ENCODE measurements around the gene MICU1. TPM values are rescaled to one million over a fixed set of nuclear protein-coding genes. Genes with fewer than 3 reads are reported as not detected.
"Not testable (repeated sequence)": the region's sequence is repeated elsewhere in the genome, so short reads cannot be mapped to it uniquely, and the experiment has no call there.

MICU1 gene
- total RNA-seq, 1 experiment from 2014 or later, result 70.5 TPM

GRCh38 chr10:72470666-72471065 lies 155.2 kb downstream of the MICU1 start:
- Histone ChIP-seq H3K36me3 (ENCODE audit: low read depth) (no peaks in the 10 kb centered on the region), H3K4me3 (no peak overlapping the region), H2AFZ (no peak overlapping the region), H3K9me2 (ENCODE audit: insufficient read depth) (no peaks in the 10 kb centered on the region), H3F3A (ENCODE audit: insufficient read depth, low read depth) (no peaks in the 10 kb centered on the region), H3K9me3 (ENCODE audit: insufficient read depth, low read depth) (no peaks in the 10 kb centered on the region), H3K4me1 (replicated peaks; ENCODE audit: insufficient read depth) (no peaks in the 10 kb centered on the region), H3K27me3 (ENCODE audit: insufficient read depth, low read depth) (no peaks in the 10 kb centered on the region), H3K27ac (no peak overlapping the region), H3K4me2 (no peak overlapping the region), H3K79me2 (ENCODE audit: low read depth) (no peaks in the 10 kb centered on the region), H4K20me1 (ENCODE audit: insufficient read depth) (no peaks in the 10 kb centered on the region)
- intact Hi-C loops (cut with micrococcal nuclease; ENCODE audit: unreplicated experiment), result no loop called here
- no TSS peak for BruUV-seq (replicated peaks)
- TF ChIP-seq EZH2 (IDR thresholded peaks at IDR 0.05; ENCODE audit: low read depth) (no peak), CTCF (conservative IDR thresholded peaks at IDR 0.05) (no peak)
- CTCF ChIA-PET, result no interaction called here
- POLR2A ChIA-PET (ENCODE audit: unreplicated experiment), result no interaction called here
- DNase-seq, result no peak

GRCh38 chr10:72467064-72467463 lies 158.8 kb downstream of the MICU1 start:
- CTCF ChIA-PET; BruUV-seq (replicated peaks): not testable (repeated sequence)
- POLR2A ChIA-PET (ENCODE audit: unreplicated experiment), result interaction anchor here (0.6 kb wide), 1 partner anchor 1613 kb away, joined by 5 read pairs; no protein-coding TSS in a partner anchor

GRCh38 chr10:72466018-72466417 lies 159.9 kb downstream of the MICU1 start:
- no TSS peak for BruUV-seq (replicated peaks)
- CTCF ChIA-PET, result interaction anchor here (0.6 kb wide), 1 partner anchor 755 kb away, joined by 3 read pairs; no protein-coding TSS in a partner anchor
- H4K20me1 ChIP-seq (ENCODE audit: insufficient read depth), result no peaks in the 10 kb centered on the region

More at GRCh38 chr10:72467064-72467463, 158.8 kb downstream of the MICU1 start:
- H3K4me2 ChIP-seq; H3K4me3 ChIP-seq; H3K27ac ChIP-seq; H3K4me1 ChIP-seq (replicated peaks; ENCODE audit: insufficient read depth); H3K9me3 ChIP-seq (ENCODE audit: insufficient read depth, low read depth); DNase-seq; H3K9me2 ChIP-seq (ENCODE audit: insufficient read depth); H3K36me3 ChIP-seq (ENCODE audit: low read depth); H3K27me3 ChIP-seq (ENCODE audit: insufficient read depth, low read depth); H3F3A ChIP-seq (ENCODE audit: insufficient read depth, low read depth); H4K20me1 ChIP-seq (ENCODE audit: insufficient read depth); H2AFZ ChIP-seq; intact Hi-C loops (cut with micrococcal nuclease; ENCODE audit: unreplicated experiment); H3K79me2 ChIP-seq (ENCODE audit: low read depth): not testable (repeated sequence)

More at GRCh38 chr10:72466018-72466417, 159.9 kb downstream of the MICU1 start:
- no peaks in the 10 kb centered on the region; the same call in 1 of the 2 replicates for H3F3A ChIP-seq (ENCODE audit: insufficient read depth, low read depth)
- H2AFZ ChIP-seq, result no peak overlapping the region
- H3K36me3 ChIP-seq (ENCODE audit: low read depth), result no peaks in the 10 kb centered on the region
- no peaks in the 10 kb centered on the region for H3K9me3 ChIP-seq (ENCODE audit: insufficient read depth, low read depth)
- no peak overlapping the region for H3K27ac ChIP-seq
- no peaks in the 10 kb centered on the region for H3K4me1 ChIP-seq (replicated peaks; ENCODE audit: insufficient read depth)
- intact Hi-C loops (cut with micrococcal nuclease; ENCODE audit: unreplicated experiment), result no loop called here
- TF ChIP-seq CTCF (conservative IDR thresholded peaks at IDR 0.05), result no peak
- TF ChIP-seq EZH2 (IDR thresholded peaks at IDR 0.05; ENCODE audit: low read depth), result no peak
- POLR2A ChIA-PET (ENCODE audit: unreplicated experiment), result interaction anchor here (0.6 kb wide), 1 partner anchor 14 kb away, joined by 4 read pairs; no protein-coding TSS in a partner anchor
- H3K79me2 ChIP-seq (ENCODE audit: low read depth), result no peaks in the 10 kb centered on the region
- H3K9me2 ChIP-seq (ENCODE audit: insufficient read depth), result no peaks in the 10 kb centered on the region
- H3K4me3 ChIP-seq, result no peak overlapping the region
- no peaks in the 10 kb centered on the region for H3K27me3 ChIP-seq (ENCODE audit: insufficient read depth, low read depth)
- no peak overlapping the region for H3K4me2 ChIP-seq
- DNase-seq, result no peak

All from PC-9 (cell line).